ENCODE measurements around the gene KRAS. TPM values are rescaled to one million over a fixed set of nuclear protein-coding genes. Genes with fewer than 3 reads are reported as not detected.

The KRAS gene
- total and polyA plus RNA-seq, 4 donors: 7.7 to 29.7 (median 15.0) TPM

DNA sequence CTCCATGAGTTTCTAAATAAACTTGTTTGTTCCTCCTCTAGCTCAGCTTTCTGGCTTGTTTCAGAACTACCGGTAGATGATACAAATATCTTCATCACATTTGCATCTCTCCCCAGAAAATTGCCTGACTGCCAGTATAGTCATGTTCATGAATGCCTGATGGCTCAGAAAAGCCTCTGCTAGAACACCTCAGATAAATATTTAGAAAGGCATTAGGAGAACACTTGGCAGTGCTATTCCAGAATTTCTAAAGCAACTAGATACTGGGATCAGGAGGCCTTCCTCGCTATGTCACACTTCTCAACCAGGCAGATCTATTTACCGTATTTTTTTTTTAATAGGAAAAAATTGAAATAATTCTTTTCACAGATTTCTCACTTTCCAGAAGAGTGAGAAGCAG, 32.3 kb upstream of the KRAS start:
- Histone ChIP-seq H3K27ac (ENCODE audit: low read depth in 1 of 2, low read length in 2 of 2) (no peak overlapping the region), H3K4me1 (ENCODE audit: control insufficient read depth in 1 of 2, insufficient read depth in 2 of 2, low read length in 2 of 2) (no peaks in the 10 kb centered on the region), H3K27me3 (ENCODE audit: control insufficient read depth in 1 of 2, insufficient read depth in 2 of 2, low read length in 1 of 2) (no peaks in the 10 kb centered on the region), H3K9me3 (ENCODE audit: control insufficient read depth, low read length) (no peaks in the 10 kb centered on the region), H3K36me3 (ENCODE audit: control insufficient read depth in 1 of 2, insufficient read depth in 2 of 2, low read length in 1 of 2) (no peaks in the 10 kb centered on the region), H3K4me3 (ENCODE audit: low read length in 2 of 2) (no peak overlapping the region)
- ATAC-seq (ENCODE audit: low FRiP score) (no peak), DNase-seq (no peak)
- intact Hi-C loops (cut with DNase I): no loop called here
- WGBS, 2 donors: 54 to 56% methylated on average over 3 of the region's 3 CpGs

DNA sequence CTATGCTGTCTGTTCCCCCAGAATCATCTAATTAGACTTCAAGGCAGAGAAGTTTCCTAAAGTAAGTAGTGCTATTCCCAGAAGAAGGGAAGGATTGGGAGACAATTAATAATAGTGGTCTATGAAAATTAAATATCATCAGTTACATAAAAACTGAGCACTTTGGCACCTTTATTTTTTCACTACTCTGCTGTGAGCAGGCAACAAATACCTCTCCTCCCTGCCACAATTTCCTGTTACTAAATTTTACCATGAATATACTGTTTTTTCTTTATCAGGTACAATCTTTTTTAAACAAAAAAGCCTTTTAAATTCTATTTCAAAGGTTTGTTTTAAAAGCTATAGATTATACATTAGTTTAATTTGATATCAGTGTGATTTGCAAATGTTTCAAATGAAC, 29.4 kb upstream of the KRAS start:
- peaks cover 0 to 2% of the 10 kb centered on the region in 2 donors for H3K4me1 ChIP-seq (ENCODE audit: control insufficient read depth in 1 of 2, insufficient read depth in 2 of 2, low read length in 2 of 2)
- H3K9me3 ChIP-seq (ENCODE audit: control insufficient read depth, low read length): no peaks in the 10 kb centered on the region
- ATAC-seq (ENCODE audit: low FRiP score) (no peak), DNase-seq (no peak)
- no peaks in the 10 kb centered on the region for H3K27me3 ChIP-seq (ENCODE audit: control insufficient read depth in 1 of 2, insufficient read depth in 2 of 2, low read length in 1 of 2)
- no peak overlapping the region for H3K27ac ChIP-seq (ENCODE audit: low read depth in 1 of 2, low read length in 2 of 2)
- H3K4me3 ChIP-seq (ENCODE audit: low read length in 2 of 2): no peak overlapping the region
- no peaks in the 10 kb centered on the region for H3K36me3 ChIP-seq (ENCODE audit: control insufficient read depth in 1 of 2, insufficient read depth in 2 of 2, low read length in 1 of 2)
- intact Hi-C loops (cut with DNase I): no loop called here

DNA sequence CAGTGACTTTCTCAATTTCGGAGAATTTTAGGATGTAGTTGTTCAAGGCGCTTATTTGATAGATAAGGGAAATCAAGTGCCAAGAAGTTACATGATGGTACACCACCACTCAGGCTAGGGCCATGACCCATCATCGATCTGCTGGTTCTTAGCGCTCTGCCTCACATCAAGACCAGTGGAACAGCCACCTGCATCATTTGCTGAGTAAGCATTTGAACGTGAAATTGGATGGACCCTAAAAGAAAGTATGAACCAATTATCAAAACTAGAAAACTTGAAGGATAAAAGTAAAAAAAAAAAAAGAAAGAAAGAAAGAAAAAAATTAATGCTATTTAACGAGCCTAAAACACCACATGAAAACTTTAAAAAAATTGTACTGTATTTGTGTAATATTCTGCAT, 27.5 kb upstream of the KRAS start:
- 94 to 95% methylated on average over 6 of the region's 6 CpGs for WGBS, 2 donors
- no peak overlapping the region for H3K4me3 ChIP-seq (ENCODE audit: low read length in 2 of 2)
- no peaks in the 10 kb centered on the region for H3K27me3 ChIP-seq (ENCODE audit: control insufficient read depth in 1 of 2, insufficient read depth in 2 of 2, low read length in 1 of 2)
- no peak for DNase-seq
- ATAC-seq (ENCODE audit: low FRiP score): no peak
- H3K9me3 ChIP-seq (ENCODE audit: control insufficient read depth, low read length): no peaks in the 10 kb centered on the region
- peaks cover 0 to 2% of the 10 kb centered on the region in 2 donors for H3K4me1 ChIP-seq (ENCODE audit: control insufficient read depth in 1 of 2, insufficient read depth in 2 of 2, low read length in 2 of 2)
- no peaks in the 10 kb centered on the region for H3K36me3 ChIP-seq (ENCODE audit: control insufficient read depth in 1 of 2, insufficient read depth in 2 of 2, low read length in 1 of 2)
- intact Hi-C loops (cut with DNase I): no loop called here
- H3K27ac ChIP-seq (ENCODE audit: low read depth in 1 of 2, low read length in 2 of 2): no peak overlapping the region

DNA sequence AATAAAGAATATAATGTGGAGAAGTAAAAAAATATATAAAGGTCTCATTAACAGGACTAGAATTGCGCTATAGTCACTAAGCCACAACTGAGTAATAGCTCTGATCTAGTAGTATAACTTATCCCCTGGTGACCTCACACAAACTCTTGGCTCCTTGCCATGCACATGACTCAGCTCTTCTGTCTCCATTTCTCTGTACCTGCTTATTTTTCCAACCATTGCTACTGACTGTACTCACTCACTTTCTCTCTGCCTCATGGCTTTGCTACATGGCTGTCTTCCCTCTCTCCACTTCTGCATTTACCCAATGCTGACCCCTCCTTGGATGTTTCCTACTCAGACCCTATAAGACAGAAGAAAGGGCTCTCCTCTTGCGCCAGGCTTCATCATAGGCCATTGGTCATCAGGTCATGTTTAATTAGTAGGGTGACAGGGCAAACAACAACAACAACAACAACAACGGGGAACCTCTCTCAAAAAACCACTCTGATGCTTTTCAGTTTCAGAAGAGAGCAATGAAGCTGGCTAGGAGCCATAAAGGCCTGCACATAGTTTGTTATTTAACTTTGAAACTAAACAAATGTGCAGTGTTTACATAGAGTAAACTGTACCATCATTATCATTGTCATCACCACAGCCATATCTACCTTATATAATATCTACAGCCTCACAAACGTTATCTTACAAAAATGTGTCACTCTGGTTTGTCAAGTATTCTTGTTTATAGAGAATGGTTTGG, 25.6 kb upstream of the KRAS start:
- Histone ChIP-seq H3K9me3 (ENCODE audit: control insufficient read depth, low read length) (no peaks in the 10 kb centered on the region), H3K36me3 (ENCODE audit: control insufficient read depth in 1 of 2, insufficient read depth in 2 of 2, low read length in 1 of 2) (no peaks in the 10 kb centered on the region), H3K4me1 (ENCODE audit: control insufficient read depth in 1 of 2, insufficient read depth in 2 of 2, low read length in 2 of 2) (peaks cover 0 to 2% of the 10 kb centered on the region in 2 donors), H3K27me3 (ENCODE audit: control insufficient read depth in 1 of 2, insufficient read depth in 2 of 2, low read length in 1 of 2) (no peaks in the 10 kb centered on the region), H3K27ac (ENCODE audit: low read depth in 1 of 2, low read length in 2 of 2) (no peak overlapping the region), H3K4me3 (ENCODE audit: low read length in 2 of 2) (no peak overlapping the region)
- DNase-seq: no peak
- intact Hi-C loops (cut with DNase I): no loop called here
- ATAC-seq (ENCODE audit: low FRiP score): no peak
- WGBS, 2 donors: 90 to 91% methylated on average over 4 of the region's 4 CpGs

DNA sequence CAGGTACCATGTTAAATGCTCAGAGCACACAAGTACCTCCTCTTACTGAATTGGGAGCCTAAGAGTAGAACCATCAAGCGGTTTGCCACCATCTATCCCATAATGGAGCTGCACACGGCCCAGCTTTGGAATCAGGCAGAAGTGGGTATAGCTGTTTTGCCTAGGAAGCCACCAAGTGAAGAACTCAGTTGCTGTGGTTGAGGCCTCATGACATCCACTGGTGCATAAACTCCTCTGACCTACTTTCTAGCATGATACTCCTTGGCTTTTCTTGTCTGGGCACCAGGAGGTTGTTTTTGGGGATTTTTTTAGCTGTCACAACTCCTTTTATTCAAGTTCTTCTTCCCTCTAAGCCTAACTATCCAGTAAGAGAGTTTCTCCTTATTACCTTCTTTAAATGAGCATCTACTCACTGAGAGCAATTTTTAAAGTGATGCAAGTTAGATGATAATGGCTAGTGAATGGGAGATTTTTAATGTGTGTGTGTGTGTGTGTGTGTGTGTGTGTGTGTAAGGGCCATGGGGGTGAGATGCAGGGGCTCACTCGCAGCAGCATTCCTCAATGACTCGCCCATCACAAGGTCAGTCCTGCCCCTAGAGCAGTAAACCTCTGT, 20.9 kb upstream of the KRAS start:
- Histone ChIP-seq H3K4me3 (ENCODE audit: low read length in 2 of 2) (no peak overlapping the region), H3K9me3 (ENCODE audit: control insufficient read depth, low read length) (no peaks in the 10 kb centered on the region), H3K27me3 (ENCODE audit: control insufficient read depth in 1 of 2, insufficient read depth in 2 of 2, low read length in 1 of 2) (no peaks in the 10 kb centered on the region), H3K27ac (ENCODE audit: low read depth in 1 of 2, low read length in 2 of 2) (no peak overlapping the region), H3K4me1 (ENCODE audit: control insufficient read depth in 1 of 2, insufficient read depth in 2 of 2, low read length in 2 of 2) (peaks cover 0 to 2% of the 10 kb centered on the region in 2 donors), H3K36me3 (ENCODE audit: control insufficient read depth in 1 of 2, insufficient read depth in 2 of 2, low read length in 1 of 2) (no peaks in the 10 kb centered on the region)
- ATAC-seq (ENCODE audit: low FRiP score) (no peak), DNase-seq (no peak)
- WGBS, 2 donors: 68 to 81% methylated on average over 4 of the region's 4 CpGs
- intact Hi-C loops (cut with DNase I): no loop called here

DNA sequence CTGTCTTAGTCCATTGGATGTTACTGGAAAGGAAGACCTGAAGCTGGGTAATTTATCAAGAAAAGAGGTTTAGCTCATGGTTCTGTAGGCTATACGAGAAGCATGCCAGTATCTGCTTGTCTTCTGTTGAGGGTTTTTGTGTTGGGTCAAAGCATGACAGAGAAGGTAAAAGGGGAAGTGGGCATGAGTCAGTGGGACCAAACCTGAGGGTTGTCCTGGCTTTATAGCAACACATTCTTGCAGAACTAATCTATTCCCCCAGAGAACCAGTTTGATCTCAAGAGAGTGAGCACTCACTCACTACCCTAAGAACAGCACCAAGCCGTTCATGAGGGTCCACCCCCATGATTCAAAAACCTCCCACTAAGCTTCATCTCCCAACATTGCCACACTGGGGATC, 19.0 kb upstream of the KRAS start:
- Histone ChIP-seq H3K36me3 (ENCODE audit: control insufficient read depth in 1 of 2, insufficient read depth in 2 of 2, low read length in 1 of 2) (no peaks in the 10 kb centered on the region), H3K27ac (ENCODE audit: low read depth in 1 of 2, low read length in 2 of 2) (no peak overlapping the region), H3K4me1 (ENCODE audit: control insufficient read depth in 1 of 2, insufficient read depth in 2 of 2, low read length in 2 of 2) (no peaks in the 10 kb centered on the region), H3K9me3 (ENCODE audit: control insufficient read depth, low read length) (no peaks in the 10 kb centered on the region), H3K4me3 (ENCODE audit: low read length in 2 of 2) (no peak overlapping the region), H3K27me3 (ENCODE audit: control insufficient read depth in 1 of 2, insufficient read depth in 2 of 2, low read length in 1 of 2) (no peaks in the 10 kb centered on the region)
- ATAC-seq (ENCODE audit: low FRiP score) (no peak), DNase-seq (no peak)
- 91 to 98% methylated on average over 2 of the region's 2 CpGs for WGBS, 2 donors
- intact Hi-C loops (cut with DNase I): no loop called here

DNA sequence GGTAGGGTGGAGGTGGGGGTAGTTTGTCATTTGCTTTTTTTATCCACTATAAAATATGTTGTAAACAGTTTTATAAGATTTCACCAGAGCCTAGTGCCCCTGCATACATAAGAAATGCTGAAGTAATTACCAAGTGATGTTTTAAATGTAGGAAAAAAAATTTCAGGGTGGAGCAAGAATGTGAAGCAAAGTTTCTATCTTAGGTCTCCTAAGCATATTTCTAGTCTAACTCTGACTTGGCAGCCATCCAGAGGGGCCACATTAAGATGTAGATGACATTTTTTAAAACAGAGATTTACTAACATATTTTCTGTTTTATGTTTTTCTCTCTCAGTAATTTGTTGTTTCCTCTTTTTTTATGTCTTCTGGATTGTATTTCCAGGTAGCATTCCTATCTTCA, 15.8 kb upstream of the KRAS start:
- ATAC-seq (ENCODE audit: low FRiP score) (no peak), DNase-seq (no peak)
- Histone ChIP-seq H3K27me3 (ENCODE audit: control insufficient read depth in 1 of 2, insufficient read depth in 2 of 2, low read length in 1 of 2) (no peaks in the 10 kb centered on the region), H3K36me3 (ENCODE audit: control insufficient read depth in 1 of 2, insufficient read depth in 2 of 2, low read length in 1 of 2) (no peaks in the 10 kb centered on the region), H3K4me1 (ENCODE audit: control insufficient read depth in 1 of 2, insufficient read depth in 2 of 2, low read length in 2 of 2) (no peaks in the 10 kb centered on the region), H3K4me3 (ENCODE audit: low read length in 2 of 2) (no peak overlapping the region), H3K9me3 (ENCODE audit: control insufficient read depth, low read length) (no peaks in the 10 kb centered on the region), H3K27ac (ENCODE audit: low read depth in 1 of 2, low read length in 2 of 2) (no peak overlapping the region)
- intact Hi-C loops (cut with DNase I): no loop called here

DNA sequence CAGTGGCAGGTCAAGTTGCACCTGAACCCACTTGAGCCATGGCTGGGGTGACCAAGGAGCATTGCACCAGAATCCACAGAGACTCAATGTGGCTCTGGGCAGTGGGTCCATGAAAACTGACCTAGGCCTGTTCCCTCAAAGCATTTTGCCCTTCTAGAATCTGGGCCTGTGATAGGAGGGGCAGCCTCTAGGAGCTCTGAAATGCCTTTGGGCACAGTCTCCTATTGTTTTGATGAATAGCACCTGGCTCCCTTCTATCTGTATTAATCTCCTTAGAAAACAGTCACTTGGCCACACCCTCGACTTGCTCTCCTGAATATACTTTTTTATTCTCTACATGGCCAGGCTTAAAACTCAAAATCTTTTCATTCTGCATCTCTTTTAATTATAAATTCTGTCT, 14.1 kb upstream of the KRAS start:
- ATAC-seq (ENCODE audit: low FRiP score): no peak
- H3K4me3 ChIP-seq (ENCODE audit: low read length in 2 of 2): no peak overlapping the region
- H3K4me1 ChIP-seq (ENCODE audit: control insufficient read depth in 1 of 2, insufficient read depth in 2 of 2, low read length in 2 of 2): no peaks in the 10 kb centered on the region
- no peaks in the 10 kb centered on the region for H3K9me3 ChIP-seq (ENCODE audit: control insufficient read depth, low read length)
- 80 to 84% methylated on average over 1 of the region's 1 CpG for WGBS, 2 donors
- no peaks in the 10 kb centered on the region for H3K27me3 ChIP-seq (ENCODE audit: control insufficient read depth in 1 of 2, insufficient read depth in 2 of 2, low read length in 1 of 2)
- intact Hi-C loops (cut with DNase I): no loop called here
- H3K36me3 ChIP-seq (ENCODE audit: control insufficient read depth in 1 of 2, insufficient read depth in 2 of 2, low read length in 1 of 2): no peaks in the 10 kb centered on the region
- no peak overlapping the region for H3K27ac ChIP-seq (ENCODE audit: low read depth in 1 of 2, low read length in 2 of 2)
- no peak for DNase-seq

DNA sequence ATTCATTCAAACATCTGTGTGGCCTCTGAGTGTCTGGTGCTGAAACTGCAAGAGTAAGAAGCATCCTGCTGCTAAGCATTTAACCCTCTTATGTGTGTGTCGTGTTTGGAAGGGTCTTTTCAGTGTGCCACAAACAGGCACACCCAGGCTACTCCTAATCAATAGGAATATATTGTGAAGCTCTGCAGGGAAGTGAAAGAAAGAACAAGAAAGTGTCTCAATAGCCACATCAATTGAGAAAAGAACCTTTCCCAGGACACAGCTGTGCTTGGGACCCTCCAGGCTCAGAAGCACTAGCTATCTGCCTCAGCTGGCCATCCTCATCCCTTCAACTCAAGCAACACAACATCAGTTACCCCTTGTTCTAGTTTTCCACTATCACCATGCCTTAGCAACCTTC, 13.4 kb upstream of the KRAS start:
- Histone ChIP-seq H3K4me3 (ENCODE audit: low read length in 2 of 2) (no peak overlapping the region), H3K9me3 (ENCODE audit: control insufficient read depth, low read length) (no peaks in the 10 kb centered on the region), H3K4me1 (ENCODE audit: control insufficient read depth in 1 of 2, insufficient read depth in 2 of 2, low read length in 2 of 2) (no peaks in the 10 kb centered on the region), H3K27ac (ENCODE audit: low read depth in 1 of 2, low read length in 2 of 2) (no peak overlapping the region), H3K27me3 (ENCODE audit: control insufficient read depth in 1 of 2, insufficient read depth in 2 of 2, low read length in 1 of 2) (no peaks in the 10 kb centered on the region), H3K36me3 (ENCODE audit: control insufficient read depth in 1 of 2, insufficient read depth in 2 of 2, low read length in 1 of 2) (no peaks in the 10 kb centered on the region)
- no peak for ATAC-seq (ENCODE audit: low FRiP score)
- intact Hi-C loops (cut with DNase I): no loop called here
- DNase-seq: no peak
- 0 to 47% methylated on average over 1 of the region's 1 CpG for WGBS, 2 donors
